HG03139 (cell line): ENCODE data around the gene UBD.

ENCODE experiments used
- ATAC-seq: cut with Tn5 transposase; IDR thresholded peaks from one replicate; pipeline ENCODE4 v1.9.1; 2021; ENCODE audit not compliant: unreplicated experiment

Gene UBD

GRCh38 chr6:29559524-29560287 lies at the start of gene UBD:
Gene UBD (minus strand): TSS chr6:29559732. CDS start chr6:29559701, 31 bp downstream.
- no peak for ATAC-seq

GRCh38 chr6:29608131-29608530 lies 48.6 kb upstream of the UBD start:
- no peak for ATAC-seq

GRCh38 chr6:29603930-29604329 lies 44.4 kb upstream of the UBD start:
- no peak for ATAC-seq

GRCh38 chr6:29603456-29603855 lies 43.9 kb upstream of the UBD start:
- no peak for ATAC-seq

GRCh38 chr6:29602564-29603361 lies 43.2 kb upstream of the UBD start:
- ATAC-seq: no peak

- no peak for ATAC-seq
Observed at GRCh38 chr6:29598172-29598747, 38.7 kb upstream of the UBD start.

GRCh38 chr6:29597184-29597583 lies 37.7 kb upstream of the UBD start:
- no peak for ATAC-seq

- ATAC-seq: no peak
Observed at GRCh38 chr6:29596381-29596900, 36.9 kb upstream of the UBD start.

GRCh38 chr6:29593199-29593855 lies 33.8 kb upstream of the UBD start:
- ATAC-seq: no peak

- no peak for ATAC-seq
Observed at GRCh38 chr6:29591677-29592076, 32.1 kb upstream of the UBD start.

- ATAC-seq: no peak
Observed at GRCh38 chr6:29590218-29590808, 30.8 kb upstream of the UBD start.

GRCh38 chr6:29589423-29590048 lies 30.0 kb upstream of the UBD start:
- ATAC-seq: peak; percentile 63

GRCh38 chr6:29584821-29585220 lies 25.3 kb upstream of the UBD start, which contains the start of gene OR2H2:
Gene OR2H2 (plus strand): TSS chr6:29585121. CDS start chr6:29587945, 2,824 bp downstream.
- ATAC-seq: no peak

GRCh38 chr6:29577544-29577943 lies 18.0 kb upstream of the UBD start:
- no peak for ATAC-seq

GRCh38 chr6:29576056-29576455 lies 16.5 kb upstream of the UBD start:
- no peak for ATAC-seq

GRCh38 chr6:29567991-29568390 lies 8.5 kb upstream of the UBD start:
- no peak for ATAC-seq

- no peak for ATAC-seq
Observed at GRCh38 chr6:29567541-29567940, 8.0 kb upstream of the UBD start.

- ATAC-seq: no peak
Observed at GRCh38 chr6:29566856-29567255, 7.3 kb upstream of the UBD start.

- ATAC-seq: no peak
Observed at GRCh38 chr6:29564875-29565274, 5.3 kb upstream of the UBD start.

- ATAC-seq: no peak
Observed at GRCh38 chr6:29563435-29563965, 4.0 kb upstream of the UBD start.
